Choroid plexus epithelial cell (primary cell): ENCODE measurements around the gene TXNL4B.

ENCODE experiments used
- DNase-seq: peaks from one replicate; pipeline ENCODE4 v3.0.0-alpha.2; 2010; ENCODE audit warnings: low read depth
- H3K4me3 ChIP-seq: 2 replicates; pipeline ENCODE4 v1.5.1; 2011; ENCODE audit warnings: low read depth, mild to moderate bottlenecking, control low read depth, low read length, moderate library complexity
- TF ChIP-seq, protein P1 (sequence below): conservative IDR thresholded peaks from 2 replicates; pipeline ENCODE4 v1.5.1; 2011; ENCODE audit warnings: low read depth, mild to moderate bottlenecking, control low read depth, inconsistent platforms, low read length, moderate library complexity

TXNL4B gene

GRCh38 chr16:72112906-72113615 is 19.6 kb upstream of the TXNL4B start:
- no peak overlapping the region for H3K4me3 ChIP-seq
- TF ChIP-seq, protein P1, sequence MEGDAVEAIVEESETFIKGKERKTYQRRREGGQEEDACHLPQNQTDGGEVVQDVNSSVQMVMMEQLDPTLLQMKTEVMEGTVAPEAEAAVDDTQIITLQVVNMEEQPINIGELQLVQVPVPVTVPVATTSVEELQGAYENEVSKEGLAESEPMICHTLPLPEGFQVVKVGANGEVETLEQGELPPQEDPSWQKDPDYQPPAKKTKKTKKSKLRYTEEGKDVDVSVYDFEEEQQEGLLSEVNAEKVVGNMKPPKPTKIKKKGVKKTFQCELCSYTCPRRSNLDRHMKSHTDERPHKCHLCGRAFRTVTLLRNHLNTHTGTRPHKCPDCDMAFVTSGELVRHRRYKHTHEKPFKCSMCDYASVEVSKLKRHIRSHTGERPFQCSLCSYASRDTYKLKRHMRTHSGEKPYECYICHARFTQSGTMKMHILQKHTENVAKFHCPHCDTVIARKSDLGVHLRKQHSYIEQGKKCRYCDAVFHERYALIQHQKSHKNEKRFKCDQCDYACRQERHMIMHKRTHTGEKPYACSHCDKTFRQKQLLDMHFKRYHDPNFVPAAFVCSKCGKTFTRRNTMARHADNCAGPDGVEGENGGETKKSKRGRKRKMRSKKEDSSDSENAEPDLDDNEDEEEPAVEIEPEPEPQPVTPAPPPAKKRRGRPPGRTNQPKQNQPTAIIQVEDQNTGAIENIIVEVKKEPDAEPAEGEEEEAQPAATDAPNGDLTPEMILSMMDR = no peak
- DNase-seq = no peak

GRCh38 chr16:72112452-72112792 is 19.0 kb upstream of the TXNL4B start:
- H3K4me3 ChIP-seq = no peak overlapping the region
- no peak for DNase-seq
- TF ChIP-seq, protein P1 = no peak

GRCh38 chr16:72111657-72112451 is 18.4 kb upstream of the TXNL4B start:
- no peak for DNase-seq
- TF ChIP-seq, protein P1 = no peak
- no peak overlapping the region for H3K4me3 ChIP-seq

DNA sequence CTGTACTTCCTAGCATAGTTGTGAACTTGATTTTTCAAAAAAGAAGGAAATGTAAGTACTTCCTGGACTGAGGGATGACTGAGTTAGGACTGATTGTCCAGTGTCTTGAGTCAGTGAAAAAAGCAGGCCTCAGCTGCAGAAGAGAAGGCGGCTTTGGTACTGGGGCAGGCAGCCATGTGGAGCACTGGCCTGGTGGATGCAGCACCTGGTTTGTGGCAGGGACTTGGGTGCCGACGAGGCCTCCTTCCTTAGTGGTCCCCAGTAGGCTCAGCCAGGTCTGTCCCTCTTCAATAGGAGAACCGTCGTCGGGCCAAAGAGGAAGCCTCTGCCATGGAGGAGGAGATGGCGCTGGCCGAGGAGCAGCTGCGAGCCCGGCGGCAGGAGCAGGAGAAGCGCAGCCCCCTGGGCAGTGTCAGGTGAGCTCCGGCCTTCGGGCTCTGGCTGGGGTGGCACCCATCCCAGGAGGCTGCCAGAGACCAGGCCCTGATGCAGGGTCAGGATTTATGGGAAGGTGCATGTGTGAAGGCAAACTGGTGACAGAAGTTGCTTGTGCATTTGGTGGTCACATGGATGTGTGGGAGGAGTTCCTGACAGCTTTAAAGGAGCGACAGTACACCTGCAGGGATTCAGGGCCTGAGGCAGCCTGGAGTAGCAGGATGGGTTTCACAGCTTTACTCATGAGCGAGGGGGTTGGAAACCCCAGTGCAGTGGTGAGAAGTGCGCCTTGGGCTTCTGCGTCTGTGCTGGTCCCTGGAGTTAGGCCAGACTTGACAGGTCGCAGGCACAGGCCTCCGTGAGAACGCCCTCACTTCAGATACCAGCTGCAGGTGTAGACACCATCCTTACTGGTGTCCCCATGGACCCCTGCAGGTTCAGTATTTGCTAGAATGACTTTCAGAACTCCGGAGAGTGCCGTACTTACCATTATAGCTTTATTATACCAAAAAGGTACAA is 17.5 kb upstream of the TXNL4B start:
- TF ChIP-seq, protein P1 = no peak
- H3K4me3 ChIP-seq = no peak overlapping the region
- no peak for DNase-seq

- no peak for DNase-seq
- no peak overlapping the region for H3K4me3 ChIP-seq
- TF ChIP-seq, protein P1 = no peak
Measured at GRCh38 chr16:72109966-72110530, 16.6 kb upstream of the TXNL4B start.

DNA sequence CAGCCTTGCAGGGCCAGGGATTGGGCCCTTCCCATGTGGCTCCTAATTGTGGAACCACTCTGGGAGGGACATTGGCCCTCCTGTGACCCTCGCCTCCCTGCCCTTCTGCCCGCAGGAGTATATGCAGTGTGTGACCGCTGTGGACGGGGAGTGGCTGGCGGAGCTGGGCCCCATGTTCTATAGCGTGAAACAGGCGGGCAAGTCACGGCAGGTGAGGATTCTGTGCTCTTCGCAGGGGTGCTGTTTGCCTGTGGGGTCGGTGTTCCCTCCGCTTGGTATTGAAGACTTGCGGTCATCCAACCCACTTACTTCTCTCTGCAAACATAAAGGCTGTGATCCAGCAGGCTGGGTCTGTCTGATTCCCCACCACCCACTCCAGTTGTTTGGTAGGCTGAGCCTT is 15.9 kb upstream of the TXNL4B start:
- TF ChIP-seq, protein P1 = no peak
- no peak for DNase-seq
- no peak overlapping the region for H3K4me3 ChIP-seq
